WTC11 (cell line): ENCODE data around the gene SGK2. TPM values are rescaled to one million over a fixed set of nuclear protein-coding genes. Genes with fewer than 3 reads are reported as not detected.

Source experiments
- ATAC-seq: fragments of 200-7000 bp; cut with Tn5 transposase; 2 replicates; pipeline ENCODE4 v1.10.0; 2021; ENCODE audit warnings: mild to moderate bottlenecking, moderate library complexity
- CTCF ChIA-PET: fragments of 300-600 bp; sonication (Branson Sonifier 250); formaldehyde crosslinking; loops from one replicate; lab custom pipeline; 2021; ENCODE audit warnings: antibody characterized with exemption; lab: Charles Lee
- POLR2A ChIA-PET: fragments of 350-600 bp; sonication (Branson Sonifier 250); formaldehyde crosslinking; loops from one replicate; lab custom pipeline; 2021; ENCODE audit warnings: antibody characterized with exemption; lab: Charles Lee
- DNase-seq: peaks from one replicate; pipeline ENCODE4 v3.0.0; 2021; ENCODE audit warnings: low spot score
- H3K27ac Mint-ChIP-seq: 2 replicates; pipeline ENCODE4 v1.8.0; 2021; ENCODE audit warnings: mixed read lengths
- H3K27me3 Mint-ChIP-seq: 2 replicates; pipeline ENCODE4 v1.8.0; 2021; ENCODE audit warnings: low read depth, mild to moderate bottlenecking, moderate library complexity, mixed read lengths
- H3K36me3 Mint-ChIP-seq: 2 replicates; pipeline ENCODE4 v1.8.0; 2021; ENCODE audit warnings: mixed read lengths
- H3K4me1 Mint-ChIP-seq: 2 replicates; pipeline ENCODE4 v1.8.0; 2022; ENCODE audit warnings: mixed read lengths
- H3K4me3 Mint-ChIP-seq: 2 replicates; pipeline ENCODE4 v1.8.0; 2021; ENCODE audit warnings: mild to moderate bottlenecking, moderate library complexity, mixed read lengths
- H3K9me3 Mint-ChIP-seq: 2 replicates; pipeline ENCODE4 v1.8.0; 2021; ENCODE audit warnings: mixed read lengths
- ERG ChIP-seq: fragments of 250-450 bp; sonication (Bioruptor Pico); IDR thresholded peaks from 2 replicates; pipeline ENCODE4 v1.8.0; 2021; ENCODE audit warnings: mild to moderate bottlenecking
- FOXJ3 ChIP-seq: sonication (generic); formaldehyde crosslinking; IDR thresholded peaks from 2 replicates; pipeline ENCODE4 v1.9.0; 2021; ENCODE audit warnings: missing genetic modification reagents, mild to moderate bottlenecking, borderline replicate concordance
- GABPB1 ChIP-seq: sonication (generic); formaldehyde crosslinking; IDR thresholded peaks from 2 replicates; pipeline ENCODE4 v1.8.1; 2023; ENCODE audit warnings: mild to moderate bottlenecking, missing genetic modification reagents
- MYBL2 ChIP-seq: sonication (generic); formaldehyde crosslinking; IDR thresholded peaks from 2 replicates; pipeline ENCODE4 v1.8.1; 2023; ENCODE audit warnings: mild to moderate bottlenecking, moderate library complexity, missing genetic modification reagents
- PRDM15 ChIP-seq: sonication (generic); formaldehyde crosslinking; IDR thresholded peaks from 2 replicates; pipeline ENCODE4 v1.8.0; 2022; ENCODE audit warnings: missing genetic modification reagents
- USF1 ChIP-seq: sonication (generic); formaldehyde crosslinking; IDR thresholded peaks from 2 replicates; pipeline ENCODE4 v1.8.0; 2022; ENCODE audit warnings: mild to moderate bottlenecking, missing genetic modification reagents
- USF2 ChIP-seq: sonication (generic); formaldehyde crosslinking; IDR thresholded peaks from 2 replicates; pipeline ENCODE4 v1.8.1; 2023; ENCODE audit warnings: mild to moderate bottlenecking, missing genetic modification reagents, moderate library complexity
- ZNF281 ChIP-seq: sonication (generic); formaldehyde crosslinking; IDR thresholded peaks from 2 replicates; pipeline ENCODE4 v1.8.0; 2023; ENCODE audit warnings: mild to moderate bottlenecking, missing genetic modification reagents
- total RNA-seq: library from RNA; stranded (reverse); gene quantifications from 3 replicates; pipeline ENCODE4 v1.2.3, GENCODE V29; 2021

Gene SGK2
- total RNA-seq, 1 experiment from 2014 or later, result 0.74 TPM

GRCh38 chr20:43529457-43530153, 29.2 kb upstream of the SGK2 start:
- Mint-ChIP-seq H3K4me1 (no peaks in the 10 kb centered on the region), H3K27me3 (no peaks in the 10 kb centered on the region), H3K9me3 (no peaks in the 10 kb centered on the region)
- no peak for DNase-seq
- CTCF ChIA-PET, result interaction anchor here (1.1 to 1.8 kb wide), 2 partner anchors 8 to 162 kb away, joined by 4 to 11 read pairs; no protein-coding TSS in a partner anchor
- POLR2A ChIA-PET, result no interaction called here
- no peak for TF ChIP-seq USF2 (CRISPR knock-in tag)
- no peak for TF ChIP-seq MYBL2 (CRISPR knock-in tag)
- no peak for TF ChIP-seq PRDM15 (CRISPR knock-in tag)
- no peak for TF ChIP-seq ZNF281 (CRISPR knock-in tag)
- no peak for TF ChIP-seq USF1 (CRISPR knock-in tag)
- TF ChIP-seq FOXJ3 (CRISPR knock-in tag), result no peak
- TF ChIP-seq, all 79 proteins: peak for 0
- H3K36me3 Mint-ChIP-seq, result no peaks in the 10 kb centered on the region
- no peak for ATAC-seq
- no peak overlapping the region for H3K4me3 Mint-ChIP-seq
- H3K27ac Mint-ChIP-seq, result no peak overlapping the region

GRCh38 chr20:43530321-43531090, 28.3 kb upstream of the SGK2 start:
- no peak for ATAC-seq
- POLR2A ChIA-PET, result no interaction called here
- Mint-ChIP-seq H3K27ac (no peak overlapping the region), H3K4me1 (no peaks in the 10 kb centered on the region), H3K36me3 (no peaks in the 10 kb centered on the region), H3K4me3 (no peak overlapping the region), H3K9me3 (no peaks in the 10 kb centered on the region), H3K27me3 (no peaks in the 10 kb centered on the region)
- TF ChIP-seq GABPB1 (peak; percentile 67; the same call in 1 of the 2 replicates), USF2 (CRISPR knock-in tag) (no peak), ERG (CRISPR knock-in tag) (no peak)
- CTCF ChIA-PET, result interaction anchor here (0.6 to 1.5 kb wide), 3 partner anchors 28 to 162 kb away, joined by 3 to 6 read pairs (median 4); partner anchors contain the start of gene SGK2
- DNase-seq, result no peak
